NCI-H446 treated with DMSO at 0.1 percent for 48 hours (cell line): ENCODE measurements around the gene KDM4B.

Experiments
- DNase-seq: peaks from one replicate; lab custom pipeline; 2025; lab: John Stamatoyannopoulos, UW

KDM4B gene

GRCh38 chr19:5134691-5135090, 165.8 kb downstream of the KDM4B start:
- DNase-seq, result no peak

- DNase-seq, result no peak
Measured at GRCh38 chr19:5136073-5136855, 167.4 kb downstream of the KDM4B start.

- no peak for DNase-seq
Measured at GRCh38 chr19:5137114-5137513, 168.2 kb downstream of the KDM4B start.

GRCh38 chr19:5137571-5138124, 168.7 kb downstream of the KDM4B start:
- no peak for DNase-seq

DNA sequence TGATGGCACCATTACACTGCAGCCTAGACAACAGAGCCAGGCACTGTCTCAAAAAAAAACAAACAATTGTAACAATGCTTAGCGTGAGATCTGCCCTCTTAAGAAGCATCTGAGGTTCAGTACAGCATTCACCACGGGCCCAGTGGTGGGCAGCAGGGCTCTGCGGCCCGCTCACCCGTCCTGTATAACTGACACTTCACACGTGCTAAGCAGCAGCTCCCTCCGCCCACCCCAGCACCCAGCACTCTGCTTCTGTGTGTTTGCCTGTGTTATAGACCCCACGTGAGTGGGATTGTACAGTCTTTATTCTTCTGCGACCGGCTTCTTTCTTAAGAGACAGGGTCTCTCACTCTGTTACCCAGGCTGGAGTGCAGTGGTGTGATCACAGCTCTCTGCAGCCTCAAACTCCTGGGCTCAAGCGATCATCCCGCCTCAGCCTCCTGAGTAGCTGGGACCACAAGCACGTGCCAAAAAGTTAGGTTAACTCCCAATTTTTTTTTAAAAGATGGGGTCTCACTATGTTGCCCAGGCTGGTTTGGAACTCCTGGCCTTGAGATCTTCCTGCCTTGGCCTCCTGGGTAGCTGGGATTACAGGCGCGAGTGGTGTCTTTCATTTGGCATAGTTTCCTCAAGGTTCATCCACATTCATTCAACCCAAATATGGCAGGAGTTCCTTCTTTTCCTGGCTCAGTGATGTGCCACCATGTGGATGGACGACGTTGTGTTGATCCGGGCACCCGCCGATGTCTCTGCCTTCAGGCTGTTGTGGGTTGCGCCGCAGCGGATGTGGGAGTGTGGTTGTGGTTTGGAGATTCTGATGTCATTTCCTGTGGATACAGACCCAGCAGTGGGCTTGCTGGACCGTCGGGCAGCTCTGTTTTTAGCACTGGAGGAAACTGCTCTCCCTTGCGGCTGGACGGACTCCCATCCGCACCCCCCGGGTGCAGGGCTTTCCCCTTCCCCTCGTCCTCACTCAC, 170.0 kb downstream of the KDM4B start:
- no peak for DNase-seq

GRCh38 chr19:5139583-5140325, 170.8 kb downstream of the KDM4B start:
- no peak for DNase-seq

GRCh38 chr19:5141129-5141849, 172.4 kb downstream of the KDM4B start:
- no peak for DNase-seq

GRCh38 chr19:5141850-5142724, 173.2 kb downstream of the KDM4B start:
- DNase-seq, result no peak

- DNase-seq, result no peak
Measured at GRCh38 chr19:5142725-5143097, 173.8 kb downstream of the KDM4B start.

DNA sequence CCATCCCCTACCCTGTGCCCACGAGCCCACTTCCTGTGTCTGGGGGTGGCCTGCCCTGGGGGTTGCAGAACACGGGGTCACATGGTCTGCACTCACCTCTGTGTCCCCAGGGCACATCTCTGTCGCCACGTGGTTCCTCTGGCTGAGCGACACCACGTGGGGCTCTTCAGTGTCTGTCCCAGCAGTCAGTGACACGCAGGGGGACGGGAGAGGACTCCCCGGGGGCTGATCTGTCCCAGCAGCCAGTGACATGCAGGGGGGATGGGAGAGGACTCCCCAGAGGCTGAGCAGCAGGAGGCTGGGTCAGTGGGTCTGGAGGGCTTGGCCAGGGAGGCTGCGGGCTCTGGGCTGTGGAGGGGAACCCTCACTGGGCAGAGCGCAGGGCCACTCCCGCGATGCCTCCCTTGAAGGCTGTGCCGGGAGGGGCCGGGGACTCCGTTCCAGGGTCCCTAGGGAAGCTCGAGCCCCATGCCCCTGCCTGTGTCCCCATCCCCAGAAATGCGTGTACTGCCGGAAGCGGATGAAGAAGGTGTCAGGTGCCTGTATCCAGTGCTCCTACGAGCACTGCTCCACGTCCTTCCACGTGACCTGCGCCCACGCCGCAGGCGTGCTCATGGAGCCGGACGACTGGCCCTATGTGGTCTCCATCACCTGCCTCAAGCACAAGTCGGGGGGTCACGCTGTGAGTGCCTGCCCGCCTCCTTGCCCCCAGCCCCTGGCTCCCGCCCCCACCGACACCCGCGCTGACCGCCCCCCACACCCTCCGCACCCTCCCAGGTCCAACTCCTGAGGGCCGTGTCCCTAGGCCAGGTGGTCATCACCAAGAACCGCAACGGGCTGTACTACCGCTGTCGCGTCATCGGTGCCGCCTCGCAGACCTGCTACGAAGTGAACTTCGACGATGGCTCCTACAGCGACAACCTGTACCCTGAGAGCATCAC, 174.8 kb downstream of the KDM4B start:
- no peak for DNase-seq

GRCh38 chr19:5144545-5145179, 175.7 kb downstream of the KDM4B start:
- no peak for DNase-seq

DNA sequence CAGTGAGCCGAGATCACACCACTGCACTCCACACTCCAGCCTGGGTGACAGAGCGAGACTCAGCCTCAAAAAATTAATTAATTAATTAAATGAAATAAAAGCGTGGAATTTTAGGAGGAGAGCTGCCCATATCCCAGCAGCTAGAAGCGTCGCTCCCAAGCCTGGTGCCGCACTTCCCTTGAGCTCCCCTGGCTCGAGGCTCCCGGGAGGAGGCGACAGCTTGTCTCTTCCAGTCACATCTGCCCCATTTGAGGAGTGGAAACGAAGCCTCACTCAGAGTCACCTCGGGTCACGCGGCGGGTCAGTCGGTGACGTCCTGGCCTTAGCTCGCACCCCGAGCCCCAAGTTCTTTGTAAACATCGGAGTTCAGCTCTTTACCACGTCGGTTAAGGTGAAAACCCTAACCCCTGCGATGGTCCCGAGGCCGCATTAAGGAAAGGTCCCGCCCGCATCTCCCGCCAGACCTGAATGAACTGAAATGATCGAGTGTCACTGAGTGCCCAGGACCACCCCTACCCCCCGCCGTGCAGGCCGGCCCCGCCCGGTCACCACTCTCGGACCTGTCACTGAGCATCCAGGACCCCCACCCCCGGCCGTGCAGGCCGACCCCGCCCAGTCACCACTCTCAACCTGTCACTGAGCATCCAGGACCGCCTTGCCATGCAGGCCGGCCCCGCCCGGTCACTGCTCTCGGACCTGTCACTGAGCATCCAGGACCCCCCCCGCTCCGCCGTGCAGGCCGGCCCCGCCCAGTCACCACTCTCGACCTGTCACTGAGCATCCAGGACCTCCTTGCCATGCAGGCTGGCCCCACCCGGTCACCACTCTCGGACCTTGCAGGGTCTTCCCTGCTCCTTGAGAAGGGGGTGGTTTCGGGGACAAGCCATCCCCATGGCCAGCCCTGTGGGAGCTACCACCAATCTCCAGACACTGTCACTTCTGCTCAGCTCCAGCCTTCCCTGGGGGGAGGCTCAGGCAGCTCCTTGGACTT, 176.9 kb downstream of the KDM4B start:
- no peak for DNase-seq

DNA sequence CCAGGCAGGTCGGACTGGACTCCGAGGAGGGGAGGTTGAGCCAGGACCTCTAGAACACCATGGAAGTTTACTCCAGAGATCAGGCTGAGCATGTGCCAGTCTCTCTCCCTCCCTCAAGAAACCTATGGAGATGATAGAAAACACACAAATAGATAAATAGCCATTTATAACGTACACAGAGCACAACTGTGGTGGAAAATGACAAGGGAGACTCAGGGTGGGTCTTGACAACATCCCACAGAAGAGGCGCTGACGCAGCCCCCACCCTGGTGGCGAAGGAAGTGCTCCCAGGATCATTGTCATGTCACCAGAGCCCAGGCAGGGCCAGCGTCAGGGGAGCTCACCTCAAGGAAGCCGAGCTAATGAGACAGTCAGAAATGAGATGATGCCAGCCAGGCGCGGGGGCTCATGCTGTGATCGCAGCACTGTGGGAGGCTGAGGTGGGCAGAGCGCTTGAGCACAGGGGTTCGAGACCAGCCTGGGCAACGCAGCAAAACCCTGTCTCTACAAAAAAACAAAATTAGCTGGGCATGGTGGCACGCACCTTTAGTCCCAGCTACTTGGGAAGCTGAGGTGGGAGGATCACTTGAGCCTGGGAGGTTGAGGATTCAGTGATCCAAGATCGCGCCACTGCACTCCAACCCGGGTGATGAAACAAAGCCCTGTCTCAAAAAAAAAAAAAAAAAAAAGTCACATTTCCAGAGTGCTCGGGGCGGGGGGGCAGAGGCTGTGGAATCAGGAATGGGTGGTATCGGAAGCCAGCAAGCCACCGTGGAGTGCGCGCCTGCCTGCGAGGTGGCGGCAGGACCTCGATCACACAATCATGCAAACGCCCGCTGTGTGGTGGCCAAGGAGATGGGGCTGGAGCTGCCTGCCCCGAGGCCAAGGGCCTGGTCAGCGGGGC, 178.4 kb downstream of the KDM4B start:
- DNase-seq, result no peak

- DNase-seq, result no peak
Measured at GRCh38 chr19:5147978-5148793, 179.3 kb downstream of the KDM4B start.

DNA sequence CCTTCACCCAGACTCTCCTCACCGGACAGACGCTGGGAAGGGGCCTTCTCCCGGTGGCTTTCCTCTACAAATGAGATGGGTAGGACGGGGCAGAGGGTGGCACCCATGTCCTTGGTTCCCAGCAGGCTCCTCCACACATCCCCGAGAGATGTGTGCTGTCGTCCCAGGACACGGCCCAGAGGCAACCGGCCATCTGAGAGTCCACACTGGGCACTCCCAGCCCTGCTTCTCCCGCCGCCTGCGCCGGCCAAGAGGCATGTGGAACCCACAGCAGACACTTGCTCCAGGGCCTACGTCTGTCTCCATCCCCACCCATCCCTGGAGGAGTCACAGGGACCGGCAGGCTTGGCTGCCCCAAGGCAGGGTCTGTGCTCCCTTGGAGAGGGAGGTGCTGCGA, 179.9 kb downstream of the KDM4B start:
- DNase-seq, result no peak

DNA sequence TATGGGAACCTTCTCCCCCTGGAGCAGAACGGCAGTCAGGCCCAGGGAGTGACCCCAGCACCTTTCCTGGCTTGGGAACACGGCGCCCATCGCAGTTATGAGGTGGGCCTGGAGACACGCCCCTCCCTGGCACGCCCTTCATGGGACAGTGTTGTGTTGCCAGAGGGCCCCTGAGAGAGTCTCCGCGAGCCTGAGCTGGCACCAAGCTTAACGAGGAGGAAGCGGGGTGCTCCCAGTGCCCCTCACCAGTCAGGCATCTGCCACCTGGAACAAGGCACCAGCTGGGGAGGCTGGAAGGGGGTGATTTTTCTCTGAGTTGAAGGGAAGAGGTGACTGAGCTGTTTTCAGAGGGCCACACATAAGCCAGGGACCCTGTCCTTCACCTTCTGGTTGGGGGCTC, 180.6 kb downstream of the KDM4B start:
- no peak for DNase-seq
